GM18507 (cell line): ENCODE data around the gene SULT1E1.
"Not testable (repeated sequence)": the region's sequence is repeated elsewhere in the genome, so short reads cannot be mapped to it uniquely, and the experiment has no call there.

ENCODE experiments used
- DNase-seq: peaks from one replicate; pipeline ENCODE4 v3.0.0; 2011; ENCODE audit warnings: low read depth; ENCODE audit not compliant: insufficient read length; ENCODE audit errors: extremely low spot score
- FAIRE-seq: peaks from 2 replicates; lab custom pipeline; 2011; peaks lifted over from hg19 to GRCh38; lab: Jason Lieb, UNC

SULT1E1 gene

GRCh38 chr4:69849297-69849696, 10.6 kb downstream of the SULT1E1 start:
- DNase-seq = no peak
- FAIRE-seq = no peak

DNA sequence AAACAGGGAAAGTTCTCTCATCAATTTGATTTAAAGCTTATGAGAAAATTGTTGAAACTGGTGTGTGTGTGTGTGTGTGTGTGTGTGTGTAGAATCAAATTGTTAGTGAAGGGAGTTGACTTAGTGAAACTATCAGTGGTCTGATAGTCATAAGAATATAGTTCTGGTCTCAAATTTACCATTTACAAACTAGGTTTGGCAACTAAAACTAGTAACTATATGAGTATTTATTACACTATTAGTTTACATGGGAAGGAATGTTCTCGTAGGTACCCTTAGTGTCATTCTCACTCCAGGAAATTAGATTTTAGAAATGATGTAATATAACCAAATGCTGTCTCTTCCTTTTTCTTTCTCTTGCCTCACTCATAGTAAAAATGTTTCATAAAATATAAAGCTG, 11.9 kb downstream of the SULT1E1 start:
- FAIRE-seq = no peak
- no peak for DNase-seq

- DNase-seq (no peak), FAIRE-seq (no peak)
Measured at GRCh38 chr4:69843932-69844331, 16.0 kb downstream of the SULT1E1 start.

DNA sequence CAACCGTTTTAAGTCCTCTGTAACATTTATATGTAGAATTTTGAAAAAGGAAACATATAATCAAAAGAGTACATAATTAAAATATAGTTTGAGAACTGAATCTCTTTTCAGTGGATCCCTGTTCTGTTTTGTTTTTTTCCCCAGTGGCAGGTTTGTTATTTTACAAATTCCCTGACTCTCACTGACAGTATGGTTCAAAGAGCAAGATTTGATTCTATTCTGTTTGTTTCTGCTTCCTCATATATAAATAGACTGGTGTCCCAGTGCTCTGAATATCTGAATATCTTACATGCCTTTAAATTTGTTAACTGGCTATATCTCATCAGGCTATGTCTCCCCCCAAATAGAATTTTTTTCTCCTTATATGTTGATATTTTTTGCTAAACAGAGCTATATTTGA, 16.6 kb downstream of the SULT1E1 start:
- FAIRE-seq = no peak

GRCh38 chr4:69838977-69839376, 21.0 kb downstream of the SULT1E1 start:
- FAIRE-seq (no peak), DNase-seq (no peak)

More for the DNA sequence above, 16.6 kb downstream of the SULT1E1 start:
- no peak for DNase-seq

DNA sequence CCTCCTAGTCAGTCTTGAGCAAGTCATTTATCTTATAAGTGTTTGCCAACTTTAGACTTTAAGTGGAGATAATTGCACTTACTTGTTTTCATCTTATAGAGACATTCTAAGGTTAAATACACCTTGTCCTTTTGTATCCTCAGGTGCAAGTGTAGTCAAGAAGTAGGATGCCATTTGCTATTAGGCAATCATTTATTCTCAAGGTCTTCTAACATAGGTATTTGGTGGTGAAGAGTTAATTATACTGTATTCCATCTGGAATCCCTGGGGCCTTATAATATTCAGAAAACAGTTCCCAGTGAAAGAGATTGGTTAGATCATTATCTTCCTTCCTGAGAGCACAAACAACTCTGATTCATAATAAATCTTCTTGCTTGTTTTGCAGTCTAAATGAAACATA, 23.7 kb downstream of the SULT1E1 start:
- no peak for DNase-seq
- no peak for FAIRE-seq

GRCh38 chr4:69835766-69836165, 24.2 kb downstream of the SULT1E1 start:
- no peak for FAIRE-seq
- no peak for DNase-seq

DNA sequence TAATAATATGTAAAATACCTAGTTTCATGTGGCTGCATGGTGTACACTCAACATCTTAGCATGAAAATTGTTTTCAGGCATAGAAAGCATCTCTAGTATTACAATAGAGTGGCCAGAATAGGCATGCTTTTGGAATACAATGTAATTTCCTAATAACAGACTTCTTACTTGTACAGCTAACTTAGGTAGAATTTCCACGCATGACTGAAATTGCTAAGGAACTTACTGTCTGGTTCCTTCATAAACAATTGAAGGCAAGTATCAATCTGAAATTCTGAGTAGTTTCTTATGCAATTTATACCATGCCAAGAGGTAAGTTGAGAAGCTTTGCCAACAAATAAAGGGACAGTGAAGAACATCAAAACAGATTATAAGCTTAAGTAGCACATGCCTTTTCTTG, 26.7 kb downstream of the SULT1E1 start:
- DNase-seq = no peak
- no peak for FAIRE-seq

- DNase-seq (no peak), FAIRE-seq (peak; percentile 50)
Measured at GRCh38 chr4:69832326-69833030, 27.5 kb downstream of the SULT1E1 start.

GRCh38 chr4:69831646-69832325, 28.2 kb downstream of the SULT1E1 start:
- DNase-seq (peak; percentile 33), FAIRE-seq (peak; percentile 85)

GRCh38 chr4:69831270-69831627, 28.7 kb downstream of the SULT1E1 start:
- FAIRE-seq (no peak), DNase-seq (no peak)

DNA sequence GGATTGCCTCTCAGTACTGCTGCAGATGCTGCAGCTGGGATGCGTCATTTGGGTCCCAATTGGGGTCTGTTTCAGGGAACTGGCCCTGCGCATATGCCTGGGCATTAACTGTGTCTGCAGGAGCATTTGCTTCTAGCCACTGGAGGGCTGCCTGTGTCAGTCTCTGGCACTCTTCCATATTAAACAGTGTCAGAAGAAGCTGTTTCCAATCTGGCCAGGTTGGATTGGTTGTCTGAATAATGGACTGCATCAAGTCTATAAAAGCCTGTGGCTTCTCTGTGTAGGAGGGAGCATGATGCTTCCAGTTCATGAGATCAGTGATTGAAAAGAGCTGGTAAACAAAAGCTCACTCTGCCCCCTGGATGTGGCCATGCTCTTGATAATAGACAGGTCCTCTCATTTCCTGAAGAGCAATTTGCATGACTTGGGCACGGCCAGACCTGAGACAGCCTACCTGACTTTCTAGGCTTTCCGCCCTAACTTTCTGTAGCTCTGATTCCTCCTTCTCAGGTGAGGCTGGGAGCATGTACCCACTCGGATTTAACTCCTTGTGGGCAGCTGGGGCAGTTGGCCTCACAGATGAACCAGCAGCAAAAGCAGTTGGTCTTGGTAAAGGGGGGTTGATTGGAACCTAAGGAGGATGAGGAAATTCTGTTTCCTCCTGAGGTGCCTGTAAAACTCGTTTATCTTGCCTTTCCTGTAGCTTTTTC, 29.2 kb downstream of the SULT1E1 start:
- no peak for DNase-seq
- peak; percentile 54 for FAIRE-seq

DNA sequence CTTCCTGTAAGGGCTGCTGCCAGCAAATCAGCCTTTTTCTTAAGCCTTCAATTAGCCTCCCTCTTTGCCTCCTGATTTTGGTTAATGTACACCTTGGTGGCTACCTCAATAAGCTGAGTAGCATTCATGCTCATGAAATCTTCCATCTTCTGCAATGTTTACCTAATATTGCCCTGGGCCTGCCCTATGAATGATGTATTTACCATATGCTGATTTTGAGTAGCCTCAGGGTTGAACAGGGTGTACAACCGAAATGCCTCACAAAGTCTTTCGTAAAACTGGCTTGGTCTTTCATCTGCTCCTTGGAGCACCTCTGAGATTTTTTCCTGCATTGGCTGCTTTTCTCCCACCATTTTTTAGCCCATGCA, 29.8 kb downstream of the SULT1E1 start:
- FAIRE-seq = no peak
- DNase-seq = no peak

GRCh38 chr4:69829678-69830077, 30.3 kb downstream of the SULT1E1 start:
- no peak for DNase-seq
- no peak for FAIRE-seq

DNA sequence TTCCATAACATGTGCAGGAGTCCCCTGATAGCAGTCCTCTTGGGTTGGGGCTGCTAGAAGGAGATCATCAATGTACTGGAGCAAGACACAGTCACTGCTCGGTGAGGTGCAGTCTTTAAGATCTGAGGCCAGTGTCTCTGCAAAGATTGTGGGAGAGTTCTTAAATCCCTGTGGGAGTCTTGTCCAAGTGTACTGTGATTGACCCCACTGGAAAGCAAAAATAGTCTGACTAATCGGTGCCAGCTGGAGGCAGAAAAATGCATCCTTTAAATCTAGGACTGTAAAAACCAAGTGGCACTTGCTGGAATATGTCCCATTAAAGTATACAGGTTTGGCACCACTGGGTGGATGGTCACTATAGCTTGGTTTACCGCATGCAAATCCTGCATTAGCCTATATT, 31.1 kb downstream of the SULT1E1 start:
- FAIRE-seq = no peak

DNA sequence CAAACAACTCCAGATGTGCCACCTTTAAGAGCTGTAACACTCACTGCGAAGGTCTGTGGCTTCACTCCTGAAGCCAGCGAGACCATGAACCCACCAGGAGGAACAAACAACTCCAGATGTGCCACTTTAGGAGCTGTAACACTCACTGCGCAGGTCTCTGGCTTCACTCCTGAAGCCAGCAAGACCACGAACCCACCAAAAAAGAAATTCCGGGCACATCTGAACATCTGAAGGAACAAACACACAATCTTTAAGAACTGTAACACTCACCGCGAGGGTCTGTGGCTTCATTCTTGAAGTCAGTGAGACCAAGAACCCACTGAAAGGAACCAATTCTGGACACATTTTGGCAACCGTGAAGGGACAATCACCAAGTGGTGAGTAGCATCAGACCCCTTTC, 34.9 kb downstream of the SULT1E1 start:
- not testable (repeated sequence) for DNase-seq, FAIRE-seq

More for the DNA sequence above, 31.1 kb downstream of the SULT1E1 start:
- no peak for DNase-seq

- DNase-seq = no peak
- no peak for FAIRE-seq
Measured at GRCh38 chr4:69823481-69824186, 36.3 kb downstream of the SULT1E1 start.

DNA sequence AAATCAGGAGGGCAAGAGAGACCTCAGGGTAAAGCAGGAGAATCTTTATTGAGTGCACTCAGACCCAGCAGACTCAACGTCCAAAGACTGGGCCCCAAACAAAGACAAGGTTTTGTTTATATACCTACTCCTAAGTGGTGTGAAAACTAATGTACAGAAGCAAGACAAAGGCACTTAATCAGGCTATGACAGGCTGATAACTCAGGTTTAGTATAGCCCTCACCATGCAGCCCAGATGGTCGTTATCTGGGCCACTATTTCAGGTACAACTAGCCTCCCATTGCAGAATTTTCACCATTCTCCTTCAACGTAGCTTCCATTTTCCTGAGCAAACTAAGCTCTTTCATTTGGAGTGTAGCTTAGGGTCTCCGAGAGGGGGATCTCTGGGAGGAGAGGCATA, 36.9 kb downstream of the SULT1E1 start:
- DNase-seq = no peak

DNA sequence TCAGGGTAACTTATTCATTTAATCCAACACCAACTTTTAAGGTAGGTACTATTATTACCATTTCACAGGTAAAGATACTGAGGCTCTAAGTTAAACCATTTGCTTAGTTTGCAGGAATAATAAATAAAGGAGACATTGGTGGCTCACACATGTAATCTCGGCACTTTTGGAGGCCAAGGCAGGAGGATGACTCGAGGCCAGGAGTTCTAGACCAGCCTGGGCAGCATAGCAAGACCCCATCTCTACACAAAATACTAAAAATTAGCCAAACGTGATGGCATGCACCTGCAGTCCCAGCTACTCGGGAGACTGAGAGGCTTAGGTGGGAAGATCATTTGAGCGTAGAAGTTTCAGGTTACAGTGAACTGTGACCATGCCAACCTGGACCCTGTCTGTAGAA, 37.7 kb downstream of the SULT1E1 start:
- FAIRE-seq (no peak), DNase-seq (no peak)

More for the DNA sequence above, 36.9 kb downstream of the SULT1E1 start:
- FAIRE-seq = no peak

DNA sequence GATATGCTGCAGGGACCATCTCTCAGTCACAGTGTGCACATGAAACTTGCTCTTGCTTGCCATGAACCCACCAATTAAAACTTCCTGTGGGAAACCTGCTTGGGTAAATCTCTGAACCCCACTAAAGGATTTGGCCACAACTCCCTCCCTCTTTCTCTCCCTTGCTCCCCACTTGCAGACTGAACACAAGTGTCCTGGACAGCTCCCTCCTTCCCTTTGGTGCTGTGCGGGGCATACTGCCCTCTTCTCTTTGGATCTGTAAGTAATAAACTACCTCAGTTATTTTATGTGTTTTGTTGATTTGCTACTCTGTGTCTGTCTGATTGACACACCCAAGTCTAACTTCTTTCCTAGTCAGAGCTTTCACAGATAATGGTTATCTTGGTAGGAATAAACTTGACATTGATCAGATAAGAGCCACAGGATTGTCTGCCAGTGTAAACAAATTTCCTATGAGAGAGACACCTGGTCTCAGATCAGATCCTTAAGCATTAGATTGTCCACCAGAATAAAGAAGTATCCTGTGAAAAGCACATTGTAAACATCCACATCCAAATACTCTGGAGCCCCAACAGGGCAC, 41.8 kb downstream of the SULT1E1 start:
- no peak for FAIRE-seq
- DNase-seq = no peak
